ENCODE data around the gene THAP4.
"Not testable (repeated sequence)": the region's sequence is repeated elsewhere in the genome, so short reads cannot be mapped to it uniquely, and the experiment has no call there.

The THAP4 gene

GRCh38 chr2:241579281-241579680, 57.7 kb downstream of the THAP4 start:
- no peak for DNase-seq

- DNase-seq, result no peak
Observed at GRCh38 chr2:241577413-241578122, 59.4 kb downstream of the THAP4 start.

- DNase-seq, result no peak
Observed at GRCh38 chr2:241576293-241576654, 60.7 kb downstream of the THAP4 start.

GRCh38 chr2:241575624-241576292, 61.2 kb downstream of the THAP4 start:
- DNase-seq, result no peak

GRCh38 chr2:241574911-241575623, 61.9 kb downstream of the THAP4 start:
- DNase-seq, result no peak

GRCh38 chr2:241573741-241574140, 63.2 kb downstream of the THAP4 start:
- no peak for DNase-seq

- not testable (repeated sequence) for DNase-seq
Observed at GRCh38 chr2:241572915-241573651, 63.9 kb downstream of the THAP4 start.

GRCh38 chr2:241571821-241572620, 64.9 kb downstream of the THAP4 start:
- no peak for DNase-seq

GRCh38 chr2:241570961-241571581, 65.9 kb downstream of the THAP4 start:
- peak; percentile 32 for DNase-seq

- no peak for DNase-seq
Observed at GRCh38 chr2:241569831-241570281, 67.1 kb downstream of the THAP4 start.

- DNase-seq, result no peak
Observed at GRCh38 chr2:241568726-241569125, 68.2 kb downstream of the THAP4 start.

- DNase-seq, result no peak
Observed at GRCh38 chr2:241567776-241568175, 69.2 kb downstream of the THAP4 start.

GRCh38 chr2:241567266-241567665, 69.7 kb downstream of the THAP4 start:
- not testable (repeated sequence) for DNase-seq

GRCh38 chr2:241566468-241566867, 70.5 kb downstream of the THAP4 start:
- DNase-seq, result no peak

- not testable (repeated sequence) for DNase-seq
Observed at GRCh38 chr2:241566021-241566420, 70.9 kb downstream of the THAP4 start.

GRCh38 chr2:241565411-241565810, 71.5 kb downstream of the THAP4 start:
- DNase-seq, result no peak

GRCh38 chr2:241564596-241565410, 72.2 kb downstream of the THAP4 start:
- no peak for DNase-seq

- no peak for DNase-seq
Observed at GRCh38 chr2:241563981-241564595, 72.9 kb downstream of the THAP4 start.

GRCh38 chr2:241563571-241563980, 73.4 kb downstream of the THAP4 start:
- no peak for DNase-seq

GRCh38 chr2:241563031-241563507, 73.9 kb downstream of the THAP4 start:
- DNase-seq, result no peak

Measured in hematopoietic multipotent progenitor cell treated with erythropoietin and hydrocortisone succinate and interleukin-3 and kit ligand, for 6 days (in vitro differentiated cells).